IMR-90 (cell line): ENCODE data around the gene AUTS2. TPM values are rescaled to one million over a fixed set of nuclear protein-coding genes. Genes with fewer than 3 reads are reported as not detected.

Experiments used
- ATAC-seq: fragments of 200-7000 bp; cut with Tn5 transposase; 2 replicates; pipeline ENCODE4 v1.9.1; 2020; ENCODE audit warnings: low read depth, mild to moderate bottlenecking, moderate library complexity
- BruUV-seq: library from RNA; stranded (reverse); fragments of 400-500 nt; replicated peaks from 2 replicates; lab custom pipeline; 2021; lab: Mats Ljungman, UMichigan
- CTCF ChIA-PET: fragments of 300-600 bp; formaldehyde crosslinking; extraction: SDS; loops from one replicate; lab custom pipeline; 2021; ENCODE audit warnings: antibody characterized with exemption; lab: Yijun Ruan, JAX
- POLR2A ChIA-PET: fragments of 300-600 bp; sonication (Branson Sonifier 250); formaldehyde crosslinking; loops from one replicate; lab custom pipeline; 2022; ENCODE audit warnings: antibody characterized with exemption; ENCODE audit not compliant: unreplicated experiment; lab: Charles Lee
- DNase-seq: peaks from one replicate; pipeline ENCODE4 v3.0.0; 2013
- H2AFZ ChIP-seq: replicated peaks from 2 replicates; pipeline ENCODE3; 2013; ENCODE audit warnings: low read length, mild to moderate bottlenecking; ENCODE audit not compliant: poor library complexity
- H2AK5ac ChIP-seq: 2 replicates; pipeline ENCODE4 v1.6.1; 2013; ENCODE audit warnings: low read depth, low read length, inconsistent platforms
- H2AK9ac ChIP-seq: replicated peaks from 2 replicates; pipeline ENCODE3; 2013; ENCODE audit warnings: mild to moderate bottlenecking, low read depth, low read length, moderate library complexity; ENCODE audit not compliant: poor library complexity
- H2BK120ac ChIP-seq: 2 replicates; pipeline ENCODE4 v1.6.1; 2013; ENCODE audit warnings: low read depth, low read length, inconsistent platforms
- H2BK15ac ChIP-seq: 3 replicates; pipeline ENCODE4 v1.6.1; 2013; ENCODE audit warnings: low read depth, low read length, inconsistent platforms
- H2BK20ac ChIP-seq: 2 replicates; pipeline ENCODE4 v1.6.1; 2013; ENCODE audit warnings: low read depth, mild to moderate bottlenecking, inconsistent platforms, low read length, moderate library complexity
- H2BK5ac ChIP-seq: 2 replicates; pipeline ENCODE4 v1.6.1; 2013; ENCODE audit warnings: mild to moderate bottlenecking, low read depth, low read length, inconsistent platforms; ENCODE audit not compliant: poor library complexity, severe bottlenecking
- H3K14ac ChIP-seq: replicated peaks from 2 replicates; pipeline ENCODE4 v1.6.1; 2013; ENCODE audit warnings: low read depth, low read length, inconsistent platforms
- H3K18ac ChIP-seq: 2 replicates; pipeline ENCODE4 v1.6.1; 2013; ENCODE audit warnings: low read depth, low read length, control low read depth
- H3K23ac ChIP-seq: 2 replicates; pipeline ENCODE4 v1.6.1; 2013; ENCODE audit warnings: low read depth, low read length, inconsistent platforms
- H3K27ac ChIP-seq: 2 replicates; pipeline ENCODE4 v1.5.1; 2013; ENCODE audit warnings: mild to moderate bottlenecking, control low read depth, low read length; ENCODE audit not compliant: insufficient read depth
- H3K27me3 ChIP-seq: 2 replicates; pipeline ENCODE4 v1.6.1; 2013; ENCODE audit warnings: low read length; ENCODE audit not compliant: control insufficient read depth, insufficient read depth
- H3K36me3 ChIP-seq: 2 replicates; pipeline ENCODE4 v1.6.1; 2013; ENCODE audit warnings: low read length, mixed read lengths; ENCODE audit not compliant: control insufficient read depth, insufficient read depth
- H3K4ac ChIP-seq: 2 replicates; pipeline ENCODE4 v1.6.1; 2013; ENCODE audit warnings: low read depth, low read length, inconsistent platforms
- H3K4me1 ChIP-seq: 2 replicates; pipeline ENCODE4 v1.6.1; 2013; ENCODE audit warnings: low read length, mixed read lengths; ENCODE audit not compliant: control insufficient read depth, insufficient read depth
- H3K4me2 ChIP-seq: 2 replicates; pipeline ENCODE4 v1.6.1; 2013; ENCODE audit warnings: low read depth, mild to moderate bottlenecking, control low read depth, low read length, moderate library complexity
- H3K4me3 ChIP-seq: 2 replicates; pipeline ENCODE4 v1.5.1; 2013; ENCODE audit warnings: low read depth, mild to moderate bottlenecking, control low read depth, low read length, moderate library complexity; ENCODE audit not compliant: insufficient read depth
- H3K56ac ChIP-seq: 2 replicates; pipeline ENCODE4 v1.6.1; 2013; ENCODE audit warnings: low read length, inconsistent platforms; ENCODE audit not compliant: insufficient read depth; ENCODE audit errors: extremely low read depth
- H3K79me1 ChIP-seq, 2 experiments: 2 replicates each; pipeline ENCODE4 v1.6.1; 2013; ENCODE audit warnings: low read length in 2 of 2, inconsistent platforms in 1 of 2, low read depth in 1 of 2
- H3K9ac ChIP-seq: 2 replicates; pipeline ENCODE4 v1.6.1; 2013; ENCODE audit warnings: low read depth, low read length, control low read depth
- H3K9me1 ChIP-seq: 2 replicates; pipeline ENCODE4 v1.6.1; 2013; ENCODE audit warnings: low read length, inconsistent platforms; ENCODE audit not compliant: insufficient read depth
- H3K9me3 ChIP-seq: 2 replicates; pipeline ENCODE4 v1.6.1; 2013; ENCODE audit warnings: low read length; ENCODE audit not compliant: control insufficient read depth, insufficient read depth
- H4K20me1 ChIP-seq: 2 replicates; pipeline ENCODE4 v1.6.1; 2013; ENCODE audit warnings: low read length, inconsistent platforms; ENCODE audit not compliant: insufficient read depth
- H4K5ac ChIP-seq: 2 replicates; pipeline ENCODE4 v1.6.1; 2013; ENCODE audit warnings: mild to moderate bottlenecking, low read depth, low read length, control low read depth
- H4K8ac ChIP-seq, 2 experiments: 2 replicates each; pipeline ENCODE4 v1.6.1; 2013; ENCODE audit warnings: low read depth in 2 of 2, low read length in 2 of 2, control low read depth in 1 of 2, inconsistent platforms in 1 of 2
- H4K91ac ChIP-seq: 2 replicates; pipeline ENCODE4 v1.6.1; 2013; ENCODE audit warnings: low read depth, low read length, inconsistent platforms; ENCODE audit not compliant: insufficient read depth
- BHLHE40 ChIP-seq: fragments of 150-350 bp; IDR thresholded peaks from 2 replicates; pipeline ENCODE4 v1.6.1; 2016; ENCODE audit warnings: mild to moderate bottlenecking, low read depth, low read length
- FOS ChIP-seq: fragments of 150-350 bp; IDR thresholded peaks from 2 replicates; pipeline ENCODE4 v1.6.1; 2016; ENCODE audit warnings: low read depth, low read length
- MAZ ChIP-seq: IDR thresholded peaks from 2 replicates; pipeline ENCODE4 v1.6.1; 2012; ENCODE audit warnings: low read depth, mild to moderate bottlenecking, low read length, improper control_type of control experiment, moderate library complexity, borderline replicate concordance
- POLR2A ChIP-seq: IDR thresholded peaks from 2 replicates; pipeline ENCODE4 v1.6.1; 2012; ENCODE audit warnings: mild to moderate bottlenecking, low read depth, low read length
- WGBS, 2 experiments: methylation state at CpG; one replicate each; pipeline versions ENCODE4 v1.1.5 to v1.1.7; 2013; ENCODE audit warnings: missing lambda C conversion rate in 2 of 2; ENCODE audit not compliant: insufficient read length in 1 of 2; ENCODE audit errors: extremely low coverage in 2 of 2; 5-methylcytosine and 5-hydroxymethylcytosine counted together
- dilution Hi-C: fragments of 300-500 bp; cut with HindIII; formaldehyde crosslinking; loops from one replicate; pipeline ENCODE4 v1.14.3; 2018; ENCODE audit warnings: low sequenced_read_pairs; ENCODE audit not compliant: unreplicated experiment
- in situ Hi-C: fragments of 300-500 bp; cut with MboI; formaldehyde crosslinking; loops from 3 replicates; pipeline ENCODE4 v1.14.3; 2019; ENCODE audit warnings: low sequenced_read_pairs, inconsistent platforms, mixed read lengths
- intact Hi-C: fragments of 100-400 bp; cut with micrococcal nuclease; formaldehyde crosslinking; loops from 2 replicates; pipeline ENCODE4 v1.10.0; 2022
- polyA plus RNA-seq, 3 experiments: library from polyadenylated mRNA; depleted of rRNA; stranded (reverse); fragments of >200 nt; gene quantifications; 2 replicates each; pipeline ENCODE4 v1.2.3, GENCODE V29; 2012; ENCODE audit warnings: low replicate concordance in 1 of 3
- total RNA-seq: library from RNA; depleted of rRNA; stranded (reverse); fragments of >200 nt; gene quantifications from 2 replicates; pipeline ENCODE4 v1.2.3, GENCODE V29; 2012
- TF ChIP-seq, protein P1 (sequence below): conservative IDR thresholded peaks from 2 replicates; pipeline ENCODE4 v1.5.1; 2012; ENCODE audit warnings: mild to moderate bottlenecking, low read depth, low read length, improper control_type of control experiment

Gene AUTS2
- total and polyA plus RNA-seq, 2 of the 4 experiments (the other 2 are of a cell fraction): 0.90 to 3.0 TPM

GRCh38 chr7:70741666-70742065 is 1143.4 kb downstream of the AUTS2 start:
- H3K56ac ChIP-seq: no peak overlapping the region
- no peak for ATAC-seq

More at GRCh38 chr7:70741666-70742065, 1143.4 kb downstream of the AUTS2 start:
- Histone ChIP-seq H2BK15ac (no peak overlapping the region), H3K27me3 (no peaks in the 10 kb centered on the region), H2AFZ (no peak overlapping the region), H3K4me3 (no peak overlapping the region), H2AK9ac (no peak overlapping the region), H3K9ac (no peak overlapping the region), H3K9me1 (no peaks in the 10 kb centered on the region), H3K4me1 (peaks cover 2% of the 10 kb centered on the region), H2BK120ac (no peak overlapping the region), H3K27ac (no peak overlapping the region), H3K18ac (no peak overlapping the region), H3K14ac (no peak overlapping the region), H3K9me3 (no peaks in the 10 kb centered on the region), H3K79me1 (peaks cover 6 to 10% of the 10 kb centered on the region in 2 experiments; a peak in 2 of 4 replicates), H4K8ac (no peak overlapping the region), H3K4ac (no peak overlapping the region), H4K5ac (no peak overlapping the region), H3K4me2 (no peak overlapping the region), H2AK5ac (no peak overlapping the region), H4K20me1 (peaks cover 10% of the 10 kb centered on the region; the same call in 1 of the 2 replicates), H3K23ac (no peak overlapping the region), H2BK20ac (no peak overlapping the region), H4K91ac (no peak overlapping the region), H3K36me3 (no peaks in the 10 kb centered on the region), H2BK5ac (no peak overlapping the region)
- POLR2A ChIA-PET: no interaction called here
- no peak for DNase-seq
- CTCF ChIA-PET: interaction anchor here (0.6 kb wide), 1 partner anchor 280 kb away, joined by 4 read pairs; no protein-coding TSS in a partner anchor
- dilution Hi-C loops: no loop called here
- TF ChIP-seq POLR2A: no peak
- no peak for TF ChIP-seq BHLHE40
- no peak for TF ChIP-seq MAZ
- TF ChIP-seq FOS: no peak
- TF ChIP-seq, protein P1, sequence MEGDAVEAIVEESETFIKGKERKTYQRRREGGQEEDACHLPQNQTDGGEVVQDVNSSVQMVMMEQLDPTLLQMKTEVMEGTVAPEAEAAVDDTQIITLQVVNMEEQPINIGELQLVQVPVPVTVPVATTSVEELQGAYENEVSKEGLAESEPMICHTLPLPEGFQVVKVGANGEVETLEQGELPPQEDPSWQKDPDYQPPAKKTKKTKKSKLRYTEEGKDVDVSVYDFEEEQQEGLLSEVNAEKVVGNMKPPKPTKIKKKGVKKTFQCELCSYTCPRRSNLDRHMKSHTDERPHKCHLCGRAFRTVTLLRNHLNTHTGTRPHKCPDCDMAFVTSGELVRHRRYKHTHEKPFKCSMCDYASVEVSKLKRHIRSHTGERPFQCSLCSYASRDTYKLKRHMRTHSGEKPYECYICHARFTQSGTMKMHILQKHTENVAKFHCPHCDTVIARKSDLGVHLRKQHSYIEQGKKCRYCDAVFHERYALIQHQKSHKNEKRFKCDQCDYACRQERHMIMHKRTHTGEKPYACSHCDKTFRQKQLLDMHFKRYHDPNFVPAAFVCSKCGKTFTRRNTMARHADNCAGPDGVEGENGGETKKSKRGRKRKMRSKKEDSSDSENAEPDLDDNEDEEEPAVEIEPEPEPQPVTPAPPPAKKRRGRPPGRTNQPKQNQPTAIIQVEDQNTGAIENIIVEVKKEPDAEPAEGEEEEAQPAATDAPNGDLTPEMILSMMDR: no peak
- BruUV-seq: no TSS peak
- in situ Hi-C loops: no loop called here
- intact Hi-C loops: no loop called here
- WGBS, 2 experiments: 80% methylated on average over 1 of the region's 5 CpGs; no CpG with 5 or more reads in 1 of the 2 experiments
